GM19328 (cell line): ENCODE data around the gene CYFIP2.

Source experiments
- ATAC-seq: cut with Tn5 transposase; IDR thresholded peaks from one replicate; pipeline ENCODE4 v1.9.1; 2021; ENCODE audit warnings: mild to moderate bottlenecking, moderate library complexity; ENCODE audit not compliant: unreplicated experiment

CYFIP2 gene

GRCh38 chr5:157352756-157353340, 86.9 kb downstream of the CYFIP2 start:
- ATAC-seq, result no peak

GRCh38 chr5:157354800-157355199, 88.9 kb downstream of the CYFIP2 start:
- no peak for ATAC-seq

DNA sequence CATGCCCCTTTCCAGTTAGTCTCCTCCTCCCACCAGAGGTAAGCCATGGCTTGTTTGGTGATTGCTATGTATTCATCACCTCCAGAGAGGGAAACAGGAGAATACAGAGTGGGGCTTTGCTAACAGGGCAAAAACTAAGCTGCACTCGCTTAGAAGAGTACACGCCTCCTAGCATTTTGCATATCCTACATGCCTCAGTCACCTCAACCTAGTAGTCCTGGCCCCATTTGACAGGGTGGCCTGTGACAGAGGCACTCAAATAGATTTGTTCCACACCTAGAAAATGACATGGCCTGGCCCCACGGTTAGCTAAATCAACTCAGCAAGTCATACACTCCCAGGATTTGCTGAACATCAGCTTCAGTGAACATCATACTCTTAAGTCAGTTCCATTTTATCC, 90.7 kb downstream of the CYFIP2 start:
- no peak for ATAC-seq

DNA sequence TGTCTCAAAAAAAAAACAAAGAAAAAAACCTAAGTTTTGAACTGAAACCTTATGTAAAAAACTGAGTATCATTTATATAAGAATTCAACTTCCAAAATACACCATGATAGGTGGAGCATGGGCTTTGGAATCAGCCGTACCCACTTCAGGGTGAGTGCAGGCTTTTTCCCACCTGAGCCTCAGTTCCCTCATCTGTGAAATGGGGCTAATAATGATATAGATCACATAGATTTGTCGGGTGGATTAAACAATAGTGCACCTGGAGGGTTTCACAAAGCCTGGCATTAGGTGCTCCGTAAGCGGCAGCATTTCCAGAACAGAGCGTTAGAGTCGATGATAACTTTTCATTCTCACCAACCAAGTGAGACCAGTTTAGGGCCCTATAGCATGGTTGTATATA, 91.9 kb downstream of the CYFIP2 start:
- ATAC-seq, result no peak

- no peak for ATAC-seq
Measured at GRCh38 chr5:157358871-157359270, 92.9 kb downstream of the CYFIP2 start.

DNA sequence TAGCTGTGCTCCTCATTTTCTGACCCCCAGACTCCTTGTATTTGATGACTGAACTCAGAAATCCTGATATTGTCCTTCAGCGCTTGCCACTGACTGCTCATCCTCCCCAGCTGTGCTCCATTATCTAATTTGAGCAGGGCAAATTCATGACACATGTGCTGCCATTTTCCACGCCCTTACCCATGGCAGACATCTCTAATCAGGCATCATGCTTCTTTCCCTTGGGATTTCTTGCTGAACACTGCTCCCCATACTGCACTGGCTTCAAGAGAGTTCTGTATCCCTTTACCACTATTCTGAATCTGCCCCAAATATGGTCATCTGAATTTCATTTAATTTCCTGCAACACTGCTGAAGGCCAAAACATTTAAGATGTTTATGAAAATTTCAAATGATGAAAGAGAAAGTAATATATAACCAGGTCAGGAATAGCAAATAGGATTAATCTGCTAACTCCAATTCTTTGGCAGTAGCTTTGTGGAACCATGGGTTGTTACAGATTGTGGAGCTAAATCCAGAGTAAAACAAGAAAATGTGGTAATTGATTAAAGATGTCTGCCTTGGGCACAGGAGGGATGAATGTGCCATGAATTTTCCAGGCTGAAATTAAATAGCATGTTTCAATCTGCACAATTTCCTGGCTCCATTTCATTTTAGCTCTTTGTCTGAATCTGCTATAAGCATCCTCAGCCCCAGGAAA, 93.6 kb downstream of the CYFIP2 start:
- no peak for ATAC-seq

DNA sequence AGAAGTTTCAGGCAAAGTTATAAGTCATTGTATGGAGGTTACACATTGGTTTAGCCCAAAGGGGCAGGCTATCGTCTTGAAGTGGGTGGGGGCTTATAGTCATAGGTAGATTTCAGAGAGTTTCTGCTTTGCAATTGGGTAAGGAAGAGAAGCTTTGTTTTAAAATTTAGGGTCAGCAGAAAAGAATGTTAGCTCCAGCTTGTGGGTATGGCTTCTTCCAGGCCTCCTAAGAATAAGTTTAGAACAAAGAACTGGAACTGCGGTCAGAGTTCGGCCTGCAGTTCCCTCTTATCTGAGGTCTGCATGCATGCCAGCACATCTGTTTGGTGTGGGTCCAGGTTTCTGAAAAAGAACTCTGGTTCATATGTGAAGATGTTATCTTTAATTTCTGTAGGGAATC, 96.1 kb downstream of the CYFIP2 start:
- no peak for ATAC-seq

DNA sequence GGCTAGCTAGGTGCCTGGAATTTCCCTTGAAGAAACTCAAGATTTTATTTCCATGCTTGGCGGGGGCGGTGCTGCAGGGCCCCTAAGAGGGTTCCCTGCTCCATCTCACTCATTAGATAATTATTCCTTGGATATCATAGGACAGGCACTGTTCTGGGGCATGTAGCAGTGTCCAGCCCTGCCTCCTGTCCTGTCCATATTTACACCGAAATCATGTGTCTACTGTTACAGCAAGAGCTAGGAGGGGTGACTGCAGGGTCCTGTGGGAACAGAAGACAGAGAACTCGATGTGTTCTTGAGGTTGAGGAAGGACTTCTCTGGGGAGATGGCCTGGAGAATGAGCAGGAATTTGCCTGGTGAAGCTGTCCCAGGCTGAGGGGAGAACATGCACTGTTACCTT, 96.6 kb downstream of the CYFIP2 start:
- ATAC-seq, result no peak

GRCh38 chr5:157362982-157363381, 97.1 kb downstream of the CYFIP2 start:
- ATAC-seq, result no peak

DNA sequence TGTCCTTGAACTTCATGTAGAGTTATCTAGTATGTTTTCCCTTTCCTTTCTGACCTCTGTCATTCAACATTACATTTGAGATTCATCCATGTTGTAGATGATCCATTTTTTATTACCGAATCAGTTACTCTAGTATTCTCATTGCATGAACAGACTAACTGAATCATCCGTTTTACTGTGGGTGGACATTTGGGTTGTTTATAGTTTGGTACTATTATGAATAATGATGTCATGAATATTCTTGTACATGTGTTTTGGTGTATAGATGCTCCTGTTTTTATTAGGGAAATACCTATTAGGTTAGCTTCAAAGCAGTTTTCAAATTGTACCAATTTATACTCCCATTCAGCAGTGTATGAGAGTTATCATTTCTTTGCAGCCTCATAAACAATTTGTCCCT, 99.8 kb downstream of the CYFIP2 start:
- ATAC-seq, result no peak

DNA sequence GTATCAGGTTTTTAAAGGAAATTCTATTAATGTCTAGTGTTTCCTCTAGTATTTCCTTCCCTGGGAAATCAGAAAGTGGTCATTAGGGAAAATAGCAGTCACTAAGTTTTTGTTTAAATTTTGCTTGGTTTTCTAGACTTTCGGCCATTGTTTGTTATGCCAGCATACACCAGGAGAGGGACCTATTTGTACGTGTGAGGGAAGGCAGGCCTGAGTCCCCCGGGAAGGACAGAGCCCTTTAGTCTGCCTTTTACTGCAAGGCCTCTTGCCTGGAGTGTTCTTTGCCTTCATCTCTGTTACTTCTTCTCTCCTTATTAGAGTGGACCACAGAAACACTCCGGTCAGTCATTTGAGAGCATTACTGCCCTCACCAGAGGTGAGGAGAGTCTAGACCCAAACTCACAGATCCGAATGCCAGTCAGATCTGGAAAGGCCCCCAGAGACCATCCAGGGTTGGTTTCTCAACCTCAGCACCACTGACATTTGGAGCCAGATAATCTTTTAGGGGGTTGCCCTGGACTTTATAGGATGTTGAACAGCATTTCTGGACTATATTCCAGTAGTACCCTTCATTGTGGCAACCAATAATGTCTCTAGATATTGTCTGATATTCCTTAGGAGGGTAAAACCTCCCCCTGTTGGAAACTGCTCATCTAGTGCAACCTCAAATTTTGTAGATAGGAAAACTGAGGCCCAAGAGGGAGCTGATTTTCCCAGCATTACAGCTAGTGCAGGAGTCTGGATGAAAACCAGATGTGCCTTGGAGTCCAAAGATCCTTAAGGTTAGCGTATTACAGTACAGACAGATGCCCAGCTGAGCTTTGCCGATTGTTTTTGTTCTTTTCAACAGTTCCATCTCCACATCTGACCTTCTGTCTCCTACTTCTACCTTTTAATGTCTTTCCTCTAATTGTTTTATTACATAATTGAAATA, 101.1 kb downstream of the CYFIP2 start:
- ATAC-seq, result no peak

- ATAC-seq, result no peak
Measured at GRCh38 chr5:157369507-157369906, 103.6 kb downstream of the CYFIP2 start.

GRCh38 chr5:157370967-157371366, 105.0 kb downstream of the CYFIP2 start:
- ATAC-seq, result no peak

DNA sequence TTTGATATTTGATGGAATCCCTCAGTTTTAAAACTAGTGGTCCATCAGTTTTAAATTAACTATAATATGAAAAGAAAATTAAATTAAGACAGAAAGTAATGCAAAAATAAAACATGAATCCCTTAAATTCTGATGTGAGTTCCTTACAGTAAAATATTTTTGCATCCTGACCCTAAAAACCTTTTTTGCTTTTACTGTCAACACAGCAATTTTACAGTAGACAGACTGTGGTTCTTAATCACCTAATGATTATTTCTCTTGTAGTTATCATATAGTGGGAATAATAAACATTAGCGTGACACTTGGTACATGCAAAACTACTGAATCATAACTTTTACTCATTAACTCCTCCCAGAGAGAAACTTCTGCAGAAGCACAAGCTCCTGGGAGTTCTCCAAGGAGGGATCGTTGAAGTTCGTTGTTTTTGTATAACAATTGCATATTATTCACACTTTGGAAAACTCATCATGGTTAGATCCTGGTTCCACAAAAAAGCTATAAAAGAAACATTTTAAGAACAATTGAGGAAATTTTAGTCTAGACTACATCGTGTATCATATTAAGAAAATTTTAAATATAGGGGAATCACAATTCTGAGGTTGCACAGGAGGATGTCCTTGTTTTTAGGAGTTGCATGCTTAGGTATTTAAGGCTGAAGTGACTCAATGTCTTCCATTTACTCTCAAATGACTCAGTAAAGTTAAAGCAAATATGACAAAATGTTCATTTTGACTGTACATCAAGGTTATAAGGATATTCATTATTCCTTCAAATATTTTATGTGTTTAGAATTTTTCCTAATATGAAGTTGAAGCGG, 105.9 kb downstream of the CYFIP2 start:
- ATAC-seq, result no peak

- ATAC-seq, result no peak
Measured at GRCh38 chr5:157372472-157372822, 106.5 kb downstream of the CYFIP2 start.

- no peak for ATAC-seq
Measured at GRCh38 chr5:157378509-157378908, 112.6 kb downstream of the CYFIP2 start.

- no peak for ATAC-seq
Measured at GRCh38 chr5:157379983-157380382, 114.1 kb downstream of the CYFIP2 start.

DNA sequence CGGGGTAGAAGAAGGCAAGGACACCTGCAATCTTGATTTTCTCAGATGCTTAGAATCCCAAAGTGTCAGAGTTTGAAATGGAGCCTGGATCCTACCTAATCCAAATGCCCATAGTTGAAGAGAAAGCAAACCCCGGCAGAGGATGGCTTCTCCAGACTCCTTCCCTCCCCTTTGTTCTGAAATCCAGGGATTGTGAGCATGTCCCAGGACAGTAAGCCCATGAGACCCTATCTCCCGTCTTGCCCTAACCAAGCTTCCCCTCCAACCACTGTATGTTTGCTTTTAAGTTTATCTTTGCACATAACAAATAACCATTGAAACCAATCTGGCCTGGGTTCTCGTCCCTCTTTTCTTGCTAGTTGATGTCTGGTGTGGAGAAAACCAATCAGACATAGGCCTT, 115.8 kb downstream of the CYFIP2 start:
- no peak for ATAC-seq

- ATAC-seq, result no peak
Measured at GRCh38 chr5:157382996-157383800, 117.3 kb downstream of the CYFIP2 start.

DNA sequence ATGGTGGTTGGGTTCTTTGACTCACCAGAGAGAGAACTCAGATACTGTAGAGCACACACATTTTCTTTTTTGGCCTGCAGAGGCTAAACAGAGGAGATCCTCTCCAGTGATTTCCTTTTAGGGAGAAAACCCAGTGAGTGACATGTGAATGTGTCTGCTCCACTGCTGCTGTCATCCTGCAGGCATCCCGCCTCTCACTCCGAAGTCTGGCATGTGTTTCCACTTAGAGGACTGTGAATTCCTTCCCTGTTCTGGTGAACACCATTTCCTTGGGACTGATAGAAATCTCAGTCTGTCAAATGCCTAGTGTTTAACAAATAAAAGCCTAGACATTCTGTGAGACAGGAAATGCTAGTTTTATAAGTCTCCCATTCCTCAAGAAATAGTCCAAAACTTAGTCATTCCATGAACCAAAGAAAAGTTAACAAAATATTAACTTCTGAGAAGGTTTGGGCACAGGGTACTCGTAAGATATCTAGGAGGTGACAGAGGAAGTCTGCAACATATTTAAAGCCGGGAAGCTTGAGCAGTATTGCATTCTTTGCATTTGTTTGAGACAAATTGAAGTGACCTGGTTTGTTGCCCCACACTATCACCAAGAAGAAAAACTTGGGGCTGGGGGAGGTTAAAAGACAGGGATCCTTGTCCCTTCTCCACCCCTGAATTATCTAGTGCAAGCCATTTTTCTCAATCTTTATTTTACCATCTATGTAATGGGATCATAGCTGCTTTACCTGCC, 119.2 kb downstream of the CYFIP2 start:
- ATAC-seq, result no peak
